GM23338 (cell line): ENCODE data around the gene POU4F2.

Experiments used
- CREB1 ChIP-seq: fragments of 250-450 bp; sonication (Bioruptor Pico); IDR thresholded peaks from 2 replicates; pipeline ENCODE4 v1.5.0; 2020; ENCODE audit warnings: low read depth, mild to moderate bottlenecking, moderate library complexity
- EZH2 ChIP-seq: fragments of 200-600 bp; sonication (generic); IDR thresholded peaks from one replicate; pipeline ENCODE4 v1.8.0; 2017; ENCODE audit warnings: antibody characterized with exemption, mild to moderate bottlenecking, low read depth; ENCODE audit not compliant: unreplicated experiment
- EZH2phosphoT487 ChIP-seq: fragments of 200-600 bp; sonication (generic); IDR thresholded peaks from one replicate; pipeline ENCODE4 v1.8.1; 2018; ENCODE audit warnings: antibody characterized with exemption; ENCODE audit not compliant: unreplicated experiment
- POLR2AphosphoS5 ChIP-seq: IDR thresholded peaks from 2 replicates; pipeline ENCODE4 v1.6.1; 2016; ENCODE audit warnings: antibody characterized with exemption, low read depth
- STAT1 ChIP-seq: IDR thresholded peaks from one replicate; pipeline ENCODE4 v1.6.1; 2016; ENCODE audit warnings: antibody characterized with exemption; ENCODE audit not compliant: unreplicated experiment
- ZNF114 ChIP-seq: fragments of 250-450 bp; sonication (Bioruptor Pico); IDR thresholded peaks from 2 replicates; pipeline ENCODE4 v1.5.0; 2020; ENCODE audit warnings: mild to moderate bottlenecking, moderate library complexity
- ZNF331 ChIP-seq: fragments of 250-450 bp; sonication (Bioruptor Pico); IDR thresholded peaks from 2 replicates; pipeline ENCODE4 v1.5.0; 2020; ENCODE audit warnings: low read depth, mild to moderate bottlenecking, moderate library complexity
- TF ChIP-seq, protein P1 (sequence below), 2 experiments: fragments of 200-600 bp in 1 of 2; sonication (generic) in 1 of 2; conservative IDR thresholded peaks; 2 replicates each; pipeline versions ENCODE4 v1.5.1 to v1.6.1; 2016 to 2017; ENCODE audit warnings: antibody characterized with exemption in 2 of 2, low read depth in 2 of 2, mild to moderate bottlenecking in 2 of 2, moderate library complexity in 1 of 2
- TF ChIP-seq, protein P2 (sequence below): IDR thresholded peaks from 2 replicates; pipeline ENCODE4 v1.6.1; 2016; ENCODE audit warnings: antibody characterized with exemption
- TF ChIP-seq, protein P3 (sequence below): IDR thresholded peaks from one replicate; pipeline ENCODE4 v1.6.1; 2018; ENCODE audit warnings: antibody characterized with exemption; ENCODE audit not compliant: unreplicated experiment

DNA sequence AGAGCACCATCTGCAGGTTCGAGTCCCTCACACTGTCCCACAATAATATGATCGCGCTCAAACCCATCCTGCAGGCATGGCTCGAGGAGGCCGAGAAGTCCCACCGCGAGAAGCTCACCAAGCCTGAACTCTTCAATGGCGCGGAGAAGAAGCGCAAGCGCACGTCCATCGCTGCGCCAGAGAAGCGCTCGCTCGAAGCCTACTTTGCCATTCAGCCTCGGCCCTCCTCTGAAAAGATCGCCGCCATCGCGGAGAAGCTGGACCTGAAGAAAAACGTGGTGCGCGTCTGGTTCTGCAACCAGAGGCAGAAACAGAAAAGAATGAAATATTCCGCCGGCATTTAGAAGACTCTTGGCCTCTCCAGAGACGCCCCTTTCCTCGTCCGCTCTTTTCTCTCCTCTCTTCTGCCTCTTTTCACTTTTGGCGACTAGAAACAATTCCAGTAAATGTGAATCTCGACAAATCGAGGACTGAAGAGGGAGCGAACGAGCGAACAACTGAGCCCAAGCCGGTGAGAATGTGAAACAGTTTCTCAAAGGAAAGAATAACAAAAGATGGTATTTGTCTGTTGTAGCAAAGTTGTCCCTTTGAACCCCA is 1.9 kb downstream of the POU4F2 start:
- TF ChIP-seq, protein P1, sequence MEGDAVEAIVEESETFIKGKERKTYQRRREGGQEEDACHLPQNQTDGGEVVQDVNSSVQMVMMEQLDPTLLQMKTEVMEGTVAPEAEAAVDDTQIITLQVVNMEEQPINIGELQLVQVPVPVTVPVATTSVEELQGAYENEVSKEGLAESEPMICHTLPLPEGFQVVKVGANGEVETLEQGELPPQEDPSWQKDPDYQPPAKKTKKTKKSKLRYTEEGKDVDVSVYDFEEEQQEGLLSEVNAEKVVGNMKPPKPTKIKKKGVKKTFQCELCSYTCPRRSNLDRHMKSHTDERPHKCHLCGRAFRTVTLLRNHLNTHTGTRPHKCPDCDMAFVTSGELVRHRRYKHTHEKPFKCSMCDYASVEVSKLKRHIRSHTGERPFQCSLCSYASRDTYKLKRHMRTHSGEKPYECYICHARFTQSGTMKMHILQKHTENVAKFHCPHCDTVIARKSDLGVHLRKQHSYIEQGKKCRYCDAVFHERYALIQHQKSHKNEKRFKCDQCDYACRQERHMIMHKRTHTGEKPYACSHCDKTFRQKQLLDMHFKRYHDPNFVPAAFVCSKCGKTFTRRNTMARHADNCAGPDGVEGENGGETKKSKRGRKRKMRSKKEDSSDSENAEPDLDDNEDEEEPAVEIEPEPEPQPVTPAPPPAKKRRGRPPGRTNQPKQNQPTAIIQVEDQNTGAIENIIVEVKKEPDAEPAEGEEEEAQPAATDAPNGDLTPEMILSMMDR (conservative IDR thresholded peaks at IDR 0.05; ENCODE audit: low read depth in 2 of 2) = no peak
- TF ChIP-seq POLR2AphosphoS5 (no peak), EZH2phosphoT487 (peak; percentile 85), ZNF114 (no peak), EZH2 (peak; percentile 92), CREB1 (CRISPR knock-in tag) (no peak), ZNF331 (no peak), STAT1 (no peak)
- TF ChIP-seq, protein P2, sequence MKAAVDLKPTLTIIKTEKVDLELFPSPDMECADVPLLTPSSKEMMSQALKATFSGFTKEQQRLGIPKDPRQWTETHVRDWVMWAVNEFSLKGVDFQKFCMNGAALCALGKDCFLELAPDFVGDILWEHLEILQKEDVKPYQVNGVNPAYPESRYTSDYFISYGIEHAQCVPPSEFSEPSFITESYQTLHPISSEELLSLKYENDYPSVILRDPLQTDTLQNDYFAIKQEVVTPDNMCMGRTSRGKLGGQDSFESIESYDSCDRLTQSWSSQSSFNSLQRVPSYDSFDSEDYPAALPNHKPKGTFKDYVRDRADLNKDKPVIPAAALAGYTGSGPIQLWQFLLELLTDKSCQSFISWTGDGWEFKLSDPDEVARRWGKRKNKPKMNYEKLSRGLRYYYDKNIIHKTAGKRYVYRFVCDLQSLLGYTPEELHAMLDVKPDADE = no peak
- TF ChIP-seq, protein P3, sequence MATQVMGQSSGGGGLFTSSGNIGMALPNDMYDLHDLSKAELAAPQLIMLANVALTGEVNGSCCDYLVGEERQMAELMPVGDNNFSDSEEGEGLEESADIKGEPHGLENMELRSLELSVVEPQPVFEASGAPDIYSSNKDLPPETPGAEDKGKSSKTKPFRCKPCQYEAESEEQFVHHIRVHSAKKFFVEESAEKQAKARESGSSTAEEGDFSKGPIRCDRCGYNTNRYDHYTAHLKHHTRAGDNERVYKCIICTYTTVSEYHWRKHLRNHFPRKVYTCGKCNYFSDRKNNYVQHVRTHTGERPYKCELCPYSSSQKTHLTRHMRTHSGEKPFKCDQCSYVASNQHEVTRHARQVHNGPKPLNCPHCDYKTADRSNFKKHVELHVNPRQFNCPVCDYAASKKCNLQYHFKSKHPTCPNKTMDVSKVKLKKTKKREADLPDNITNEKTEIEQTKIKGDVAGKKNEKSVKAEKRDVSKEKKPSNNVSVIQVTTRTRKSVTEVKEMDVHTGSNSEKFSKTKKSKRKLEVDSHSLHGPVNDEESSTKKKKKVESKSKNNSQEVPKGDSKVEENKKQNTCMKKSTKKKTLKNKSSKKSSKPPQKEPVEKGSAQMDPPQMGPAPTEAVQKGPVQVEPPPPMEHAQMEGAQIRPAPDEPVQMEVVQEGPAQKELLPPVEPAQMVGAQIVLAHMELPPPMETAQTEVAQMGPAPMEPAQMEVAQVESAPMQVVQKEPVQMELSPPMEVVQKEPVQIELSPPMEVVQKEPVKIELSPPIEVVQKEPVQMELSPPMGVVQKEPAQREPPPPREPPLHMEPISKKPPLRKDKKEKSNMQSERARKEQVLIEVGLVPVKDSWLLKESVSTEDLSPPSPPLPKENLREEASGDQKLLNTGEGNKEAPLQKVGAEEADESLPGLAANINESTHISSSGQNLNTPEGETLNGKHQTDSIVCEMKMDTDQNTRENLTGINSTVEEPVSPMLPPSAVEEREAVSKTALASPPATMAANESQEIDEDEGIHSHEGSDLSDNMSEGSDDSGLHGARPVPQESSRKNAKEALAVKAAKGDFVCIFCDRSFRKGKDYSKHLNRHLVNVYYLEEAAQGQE = no peak
